ENCODE measurements around the gene ANKRD49. TPM values are rescaled to one million over a fixed set of nuclear protein-coding genes. Genes with fewer than 3 reads are reported as not detected.

Gene ANKRD49
- total RNA-seq, 1 experiment from 2014 or later = 8.5 TPM

DNA sequence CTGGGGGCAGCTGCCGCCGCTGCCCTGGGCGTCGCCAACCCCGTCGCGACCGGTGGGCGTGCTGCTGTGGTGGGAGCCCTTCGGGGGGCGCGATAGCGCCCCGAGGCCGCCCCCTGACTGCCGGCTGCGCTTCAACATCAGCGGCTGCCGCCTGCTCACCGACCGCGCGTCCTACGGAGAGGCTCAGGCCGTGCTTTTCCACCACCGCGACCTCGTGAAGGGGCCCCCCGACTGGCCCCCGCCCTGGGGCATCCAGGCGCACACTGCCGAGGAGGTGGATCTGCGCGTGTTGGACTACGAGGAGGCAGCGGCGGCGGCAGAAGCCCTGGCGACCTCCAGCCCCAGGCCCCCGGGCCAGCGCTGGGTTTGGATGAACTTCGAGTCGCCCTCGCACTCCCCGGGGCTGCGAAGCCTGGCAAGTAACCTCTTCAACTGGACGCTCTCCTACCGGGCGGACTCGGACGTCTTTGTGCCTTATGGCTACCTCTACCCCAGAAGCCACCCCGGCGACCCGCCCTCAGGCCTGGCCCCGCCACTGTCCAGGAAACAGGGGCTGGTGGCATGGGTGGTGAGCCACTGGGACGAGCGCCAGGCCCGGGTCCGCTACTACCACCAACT is 51.0 kb downstream of the ANKRD49 start:
- no peak for DNase-seq (ENCODE audit: low read depth)

GRCh38 chr11:94545264-94546161 is 51.7 kb downstream of the ANKRD49 start:
- no peak for DNase-seq (ENCODE audit: low read depth)

- DNase-seq (ENCODE audit: low read depth) = no peak
These were observed 52.3 kb downstream of the ANKRD49 start for GRCh38 chr11:94546162-94546470.

DNA sequence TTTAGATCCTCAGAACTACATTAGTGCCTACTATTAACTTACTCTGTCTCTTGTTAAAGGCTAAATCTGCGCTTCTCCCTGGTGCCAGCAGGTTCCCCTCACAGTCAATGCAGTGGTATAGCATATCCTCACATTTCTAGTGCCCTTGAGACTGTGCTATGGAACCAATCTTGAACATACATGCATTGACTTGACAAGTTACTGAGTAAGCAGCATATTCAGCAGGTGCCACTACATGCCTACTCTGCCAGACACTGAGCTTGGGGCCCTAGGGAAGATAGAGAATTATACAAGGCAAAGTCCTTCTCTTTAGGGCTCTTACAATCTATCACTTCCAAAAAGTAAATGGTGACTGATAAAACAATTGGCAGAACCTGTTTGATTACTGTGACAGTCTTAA is 53.1 kb downstream of the ANKRD49 start:
- DNase-seq (ENCODE audit: low read depth) = no peak

- DNase-seq (ENCODE audit: low read depth) = no peak
These were observed 55.4 kb downstream of the ANKRD49 start for GRCh38 chr11:94549146-94549545.

Other genes with a start within 250 kb of the ANKRD49 start
- gene IZUMO1R, start 189.4 kb upstream of the ANKRD49 start, total RNA-seq (2014; rRNA removed; shearing (Covaris generic)) = not detected in 2 replicates
- not detected in 2 replicates for gene GPR83, start 92.6 kb upstream of the ANKRD49 start, total RNA-seq (2014; rRNA removed; shearing (Covaris generic))
- 25.2 and 27.0 TPM in 2 replicates for gene MRE11, start 140 bp upstream of the ANKRD49 start, total RNA-seq (2014; rRNA removed; shearing (Covaris generic))
- gene C11orf97, start 18.5 kb downstream of the ANKRD49 start, total RNA-seq (2014; rRNA removed; shearing (Covaris generic)) = not detected in 2 replicates
- gene FUT4, start 49.9 kb downstream of the ANKRD49 start, total RNA-seq (2014; rRNA removed; shearing (Covaris generic)) = 2.5 TPM in 2 replicates
- gene PIWIL4, start 73.4 kb downstream of the ANKRD49 start, total RNA-seq (2014; rRNA removed; shearing (Covaris generic)) = 0.74 and 1.2 TPM in 2 replicates

Measured in Daoy (cell line).